ENCODE results near the gene TMEM108.
A peak's percentile ranks its signal among the peaks of the same experiment; 100 is the strongest.

Gene TMEM108

DNA sequence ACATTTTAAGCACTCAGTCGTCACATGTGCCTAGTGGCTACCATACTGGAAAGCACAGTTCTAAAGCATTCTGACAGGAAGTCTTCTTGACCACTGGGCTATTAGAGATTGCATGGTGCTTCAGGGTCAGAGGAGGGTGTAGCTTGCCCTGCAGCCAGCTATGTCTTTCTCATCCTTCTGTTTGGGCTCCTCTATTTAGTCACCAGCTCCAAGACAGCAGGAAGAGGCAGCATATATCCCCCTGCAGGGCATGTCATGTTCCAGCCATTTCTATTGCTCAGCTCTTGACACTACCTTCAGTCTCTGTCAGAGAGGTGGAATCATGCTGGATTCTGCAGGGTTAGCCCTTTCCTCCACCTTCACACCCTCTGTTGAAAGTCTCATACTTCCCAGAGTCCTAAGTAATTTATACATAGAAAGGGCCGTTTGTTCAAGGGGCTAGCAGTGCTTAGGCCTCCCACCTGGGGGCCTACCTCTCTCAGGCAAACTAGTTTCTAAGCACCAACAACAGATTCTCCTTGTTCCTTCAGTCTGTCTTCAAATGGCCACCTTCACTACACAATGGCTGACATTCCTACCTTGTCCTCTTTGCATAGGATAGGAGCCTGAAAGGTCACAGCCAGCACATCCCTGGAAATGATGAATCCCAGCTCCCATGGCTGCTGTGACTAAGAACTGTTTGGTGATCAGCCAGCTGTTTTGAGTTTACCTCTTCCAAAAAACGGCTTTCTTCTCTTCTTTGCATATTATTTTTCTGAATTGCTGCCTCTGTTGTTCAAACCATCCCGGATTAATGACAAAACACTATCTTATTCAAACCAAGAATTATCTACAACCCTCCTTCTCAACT, 246.0 kb downstream of the TMEM108 start:
- no peak for DNase-seq

- DNase-seq: no peak
Observed at GRCh38 chr3:133289322-133289721, 251.1 kb downstream of the TMEM108 start.

- DNase-seq: peak; percentile 75
Observed at GRCh38 chr3:133292296-133292695, 254.1 kb downstream of the TMEM108 start.

GRCh38 chr3:133293397-133294110, 255.4 kb downstream of the TMEM108 start:
- peak; percentile 75 for DNase-seq

- peak; percentile 26 for DNase-seq
Observed at GRCh38 chr3:133294253-133294652, 256.1 kb downstream of the TMEM108 start.

DNA sequence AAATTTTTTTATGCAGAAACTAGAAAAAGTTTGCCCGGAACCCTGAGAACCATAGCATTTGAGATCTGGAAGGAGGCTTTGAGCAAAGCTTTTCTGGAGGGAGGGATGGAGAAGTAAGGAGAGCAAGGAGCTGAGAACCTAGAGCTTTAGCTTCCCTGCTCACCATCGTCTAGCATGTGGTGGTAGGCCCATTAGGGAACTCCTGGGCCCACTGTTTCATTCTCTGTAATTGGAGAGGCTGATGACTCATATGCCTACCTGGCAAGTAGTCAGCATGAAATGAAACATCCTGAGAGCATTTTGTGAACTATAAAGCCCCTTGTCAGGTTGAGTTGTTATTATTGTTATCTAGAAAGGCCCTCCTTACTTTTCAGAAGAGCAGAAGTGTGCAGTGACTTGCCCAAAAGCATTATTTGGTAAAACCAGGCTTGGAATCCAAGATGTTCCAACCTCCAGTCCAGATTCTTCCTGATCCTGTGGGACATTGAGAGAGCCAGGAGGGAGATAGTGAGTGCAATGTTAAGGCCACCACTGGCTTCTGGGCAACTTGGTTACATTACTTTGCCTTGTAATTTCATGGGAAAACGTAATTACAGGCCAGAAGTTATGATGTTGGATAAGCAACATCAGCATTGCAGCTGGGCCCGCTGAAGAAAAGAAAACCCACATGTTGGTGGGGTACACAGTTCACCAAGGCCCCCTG, 257.2 kb downstream of the TMEM108 start:
- peak; percentile 57 for DNase-seq

DNA sequence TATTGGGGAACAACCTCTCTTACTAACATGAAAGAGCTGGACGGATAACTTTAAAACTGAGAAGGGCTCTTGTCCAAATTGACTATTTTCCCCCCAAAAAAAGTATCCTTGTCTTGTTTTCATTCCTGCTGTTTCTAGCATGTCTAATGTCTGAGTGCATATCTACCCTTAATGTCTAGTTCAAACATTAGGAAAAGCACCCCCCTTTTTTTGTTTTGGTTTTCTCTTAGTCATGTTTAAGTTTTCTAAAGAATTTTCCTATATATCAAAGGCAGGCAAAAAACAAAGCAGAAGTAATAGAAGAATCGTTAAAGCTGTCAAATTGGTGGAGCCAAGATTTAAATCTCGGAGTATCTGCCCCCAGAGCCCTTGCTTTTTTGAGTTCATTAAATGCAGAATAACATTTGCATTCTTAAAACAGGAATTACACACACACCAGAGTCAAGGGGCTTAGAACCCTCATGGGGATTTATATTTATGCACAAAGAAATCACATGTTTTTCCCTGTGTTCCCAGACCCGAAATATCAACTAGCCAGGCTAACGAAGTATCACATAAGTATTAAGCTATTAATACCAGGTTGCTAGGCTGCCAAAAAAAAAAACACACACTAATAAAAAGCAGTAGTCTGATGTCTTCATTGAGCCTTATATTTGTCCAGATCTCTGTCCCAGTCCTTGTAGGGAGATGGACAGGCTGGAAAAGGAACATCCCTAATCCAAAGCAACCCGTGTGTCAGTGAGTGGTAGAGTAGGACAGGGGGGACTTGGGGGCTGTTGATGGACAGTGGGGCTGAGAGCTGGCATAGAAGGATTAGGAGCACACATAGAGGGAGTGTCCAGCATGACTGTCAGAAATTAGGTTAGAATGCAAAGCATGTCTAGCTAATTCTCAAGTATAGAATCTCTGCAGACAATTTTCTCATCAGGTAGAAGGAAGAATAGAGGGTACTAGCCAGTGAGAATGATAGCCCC, 258.0 kb downstream of the TMEM108 start:
- DNase-seq: no peak

- DNase-seq: no peak
Observed at GRCh38 chr3:133296981-133297380, 258.8 kb downstream of the TMEM108 start.

DNA sequence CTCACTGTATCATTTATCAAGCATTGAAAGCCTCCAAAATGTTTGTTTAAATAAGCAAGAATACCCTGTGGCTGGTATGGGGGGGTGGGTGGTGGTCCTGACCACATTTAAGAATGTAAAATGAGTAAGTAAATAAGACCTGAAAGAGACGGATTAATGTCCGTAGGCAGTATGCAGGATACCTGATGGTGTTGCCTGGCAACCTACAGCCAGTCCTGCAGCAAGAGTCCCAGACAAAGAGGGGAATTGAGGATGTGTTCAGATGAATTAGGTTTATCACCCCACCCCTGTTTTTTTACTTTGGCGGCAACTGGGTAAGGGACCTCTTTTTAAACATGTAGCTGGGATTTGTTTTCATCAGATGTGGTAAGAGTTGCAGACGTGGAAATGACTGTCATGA, 261.9 kb downstream of the TMEM108 start:
- DNase-seq: no peak

DNA sequence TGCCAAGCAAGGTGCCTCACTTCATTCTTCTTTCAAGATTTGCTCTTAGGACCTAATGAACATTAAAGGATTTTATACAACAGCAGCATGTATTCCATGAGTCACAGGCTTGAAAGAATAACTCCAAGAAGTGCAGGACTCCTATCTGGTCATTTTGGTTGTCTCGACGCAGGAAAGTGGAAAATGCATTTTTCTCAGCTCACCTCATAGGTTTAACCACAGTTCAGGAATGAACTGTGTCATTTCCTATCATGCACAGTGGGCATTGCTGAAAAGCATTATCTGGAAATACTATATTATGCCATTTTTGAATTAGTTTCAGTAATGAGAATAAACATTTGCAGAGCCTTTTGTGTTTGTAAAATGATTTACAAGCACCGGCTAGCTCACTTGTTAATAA, 263.0 kb downstream of the TMEM108 start:
- DNase-seq: no peak

DNA sequence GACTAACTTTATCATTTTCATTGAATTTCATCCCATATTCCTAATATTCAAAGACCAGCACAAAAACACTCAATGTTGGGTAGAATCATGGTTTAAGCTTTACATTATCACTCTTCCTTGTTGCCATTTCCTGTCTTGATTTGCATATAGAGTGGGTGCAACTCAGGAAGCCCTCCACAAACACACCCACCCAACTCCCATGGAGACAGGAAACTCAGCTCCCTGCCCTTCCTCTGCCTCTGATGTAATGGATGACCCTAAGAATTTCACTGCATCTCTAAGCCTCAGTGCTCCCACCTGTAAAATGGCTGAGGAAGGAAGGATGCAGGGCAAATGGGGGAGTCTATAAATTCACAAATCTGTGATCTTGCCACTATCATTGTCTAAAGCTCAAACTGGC, 263.5 kb downstream of the TMEM108 start:
- no peak for DNase-seq

DNA sequence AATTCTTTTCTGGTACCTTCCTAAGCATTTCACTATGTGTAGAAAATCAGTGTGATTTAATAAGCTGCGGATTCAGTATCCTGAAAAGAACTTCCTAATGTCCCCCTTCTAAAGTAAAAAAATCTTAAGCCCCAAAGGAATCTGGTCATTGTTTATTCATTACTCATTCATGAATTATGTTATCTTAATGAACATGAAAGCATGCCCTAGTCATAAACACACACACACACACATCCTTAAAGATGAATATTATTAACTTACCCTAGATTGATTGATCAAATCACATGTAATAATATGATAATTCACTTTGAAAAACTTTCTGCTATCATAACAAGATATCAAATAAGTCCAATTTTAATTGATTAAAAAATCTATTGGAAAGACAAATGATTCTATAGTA, 265.2 kb downstream of the TMEM108 start:
- no peak for DNase-seq

DNA sequence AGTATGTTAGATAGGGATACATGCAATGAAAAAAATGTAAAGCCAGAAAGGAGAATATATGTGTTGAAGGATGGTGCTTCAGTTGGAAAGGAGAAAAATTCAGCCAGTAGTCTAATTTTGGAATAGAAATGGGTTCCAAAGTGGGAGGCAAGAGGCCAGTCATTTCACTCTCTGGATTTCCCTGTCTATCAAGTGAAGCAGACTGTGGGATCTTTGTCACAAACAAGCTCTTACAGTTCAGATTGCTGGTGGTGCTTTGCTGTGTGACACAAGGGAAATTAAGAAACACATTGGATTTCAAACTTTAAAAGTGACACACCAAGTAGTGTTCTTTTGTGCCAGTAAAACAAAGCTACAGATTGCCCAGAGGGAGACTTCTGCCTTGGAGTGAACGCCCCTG, 279.7 kb downstream of the TMEM108 start:
- DNase-seq: no peak

- no peak for DNase-seq
Observed at GRCh38 chr3:133328373-133328772, 290.2 kb downstream of the TMEM108 start.

- no peak for DNase-seq
Observed at GRCh38 chr3:133329626-133330025, 291.4 kb downstream of the TMEM108 start.

DNA sequence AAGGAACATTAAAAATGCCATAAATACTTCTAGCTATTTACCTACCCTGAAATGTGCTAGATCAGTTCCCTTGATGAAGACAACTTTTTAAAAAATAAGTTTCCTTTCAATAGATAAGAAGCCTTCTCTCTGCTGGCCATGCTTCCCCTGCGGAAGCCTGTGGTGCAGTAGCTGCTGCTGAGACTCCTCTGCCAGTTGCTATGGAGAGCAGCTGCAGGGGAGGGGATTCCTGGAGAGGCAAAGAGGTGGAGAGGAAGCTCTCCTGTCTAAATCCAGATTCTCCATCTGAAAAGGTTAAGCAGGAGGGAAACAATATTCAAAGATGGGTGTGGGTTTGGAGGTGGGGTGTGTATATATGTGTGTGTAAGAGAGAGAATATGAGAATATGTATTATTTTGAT, 291.9 kb downstream of the TMEM108 start:
- DNase-seq: no peak

- DNase-seq: no peak
Observed at GRCh38 chr3:133330522-133330921, 292.3 kb downstream of the TMEM108 start.

DNA sequence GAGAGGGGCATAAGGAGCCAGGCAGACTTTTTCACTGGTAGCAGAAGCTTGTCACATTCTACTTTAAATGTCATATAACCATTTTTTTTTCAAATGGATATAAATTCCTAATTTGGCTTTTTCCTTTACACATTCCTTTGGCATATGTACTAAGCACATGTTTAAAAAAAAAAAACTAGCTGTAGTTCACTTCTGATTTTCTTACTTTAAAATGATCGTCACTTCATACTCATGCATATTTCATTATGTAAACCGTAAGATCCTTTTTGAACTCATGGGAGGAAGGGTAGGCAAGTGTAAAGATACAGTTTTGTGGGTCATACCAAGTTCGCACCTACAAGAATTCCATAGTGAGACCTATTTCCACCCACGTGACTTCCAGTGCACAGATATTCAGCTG, 316.5 kb downstream of the TMEM108 start:
- no peak for DNase-seq

- no peak for DNase-seq
Observed at GRCh38 chr3:133360476-133360875, 322.3 kb downstream of the TMEM108 start.

DNA sequence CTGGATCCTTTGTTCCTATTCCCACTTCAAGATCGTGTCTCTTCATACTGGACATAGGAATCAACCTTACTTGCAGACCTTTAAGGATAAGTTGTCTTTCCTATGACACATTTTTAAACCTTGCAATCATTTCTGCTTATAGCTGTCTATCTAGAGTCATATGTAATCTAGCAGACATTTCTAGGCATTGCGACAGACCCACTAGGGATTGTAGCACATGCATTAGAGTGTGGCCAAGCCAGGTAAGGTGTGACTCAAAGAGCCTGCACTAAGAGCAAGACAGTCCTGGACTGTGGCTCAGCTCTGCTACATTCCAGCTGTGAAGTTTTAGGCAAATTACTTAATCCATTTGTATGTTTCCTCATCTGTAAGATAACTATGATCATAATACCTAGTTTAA, 322.8 kb downstream of the TMEM108 start:
- DNase-seq: no peak

DNA sequence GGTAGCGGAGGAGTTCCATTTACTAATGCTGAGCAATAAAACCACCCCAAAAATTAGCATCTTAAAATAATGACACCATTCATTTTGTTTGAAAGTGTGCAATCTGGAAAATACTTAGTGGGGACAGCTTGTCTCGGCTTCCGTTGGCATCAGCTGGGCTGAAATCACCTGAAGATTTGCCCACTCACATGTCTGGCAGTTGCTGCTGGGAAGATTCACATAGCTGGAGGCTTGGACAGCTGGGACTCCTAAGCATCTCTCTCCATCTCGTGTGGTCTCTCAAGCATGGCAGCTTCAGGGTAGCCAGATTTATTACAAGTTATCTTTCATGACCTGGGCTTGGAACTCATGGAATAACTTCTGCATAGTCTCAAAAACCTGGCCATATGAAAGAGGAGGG, 323.2 kb downstream of the TMEM108 start:
- DNase-seq: no peak

DNA sequence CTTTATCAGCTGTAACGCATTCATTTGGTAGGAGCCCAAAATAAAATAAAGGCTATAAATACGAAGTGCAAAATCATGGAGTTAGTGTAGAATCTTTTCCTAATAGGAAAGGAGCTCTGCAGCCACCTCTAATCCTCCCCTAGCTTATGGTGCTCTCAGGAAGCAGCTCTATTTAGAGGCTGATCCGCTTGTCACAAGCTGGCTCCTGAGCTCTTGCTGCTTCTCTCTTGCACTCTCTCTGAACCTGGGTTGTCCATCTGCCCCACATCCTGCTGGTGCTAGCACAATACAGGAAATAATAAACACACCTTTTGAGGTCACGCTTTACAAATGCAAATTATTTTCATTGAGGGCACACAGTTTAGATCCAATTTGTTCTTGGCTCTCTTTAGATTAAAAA, 324.3 kb downstream of the TMEM108 start:
- DNase-seq: no peak

DNA sequence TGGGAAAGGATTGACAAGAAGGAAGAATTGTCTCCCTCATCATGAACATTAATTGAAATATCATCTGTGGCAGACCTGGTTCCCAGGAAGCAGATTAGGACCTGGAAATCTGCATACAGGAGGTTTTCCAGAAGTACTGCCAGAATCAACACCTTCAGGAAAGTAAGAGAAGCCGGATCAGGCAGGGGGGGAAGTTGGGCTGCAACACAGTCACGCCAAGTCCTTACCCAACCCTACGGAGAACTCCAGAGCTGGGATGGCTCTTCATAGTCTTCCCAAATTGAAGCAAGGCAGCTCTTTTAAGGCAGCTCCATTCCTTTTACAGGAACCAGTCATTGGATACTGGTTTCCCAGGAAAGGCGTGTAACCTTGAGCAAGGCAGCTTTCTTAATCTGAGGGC, 326.5 kb downstream of the TMEM108 start:
- no peak for DNase-seq
